HG03439 (cell line): ENCODE measurements around the gene ZFP91.
A peak's percentile ranks its signal among the peaks of the same experiment; 100 is the strongest.
"Not testable (repeated sequence)": the region's sequence is repeated elsewhere in the genome, so short reads cannot be mapped to it uniquely, and the experiment has no call there.

ENCODE experiments used
- ATAC-seq: cut with Tn5 transposase; IDR thresholded peaks from one replicate; pipeline ENCODE4 v1.9.1; 2021; ENCODE audit warnings: mild to moderate bottlenecking, moderate library complexity; ENCODE audit not compliant: unreplicated experiment

ZFP91 gene

DNA sequence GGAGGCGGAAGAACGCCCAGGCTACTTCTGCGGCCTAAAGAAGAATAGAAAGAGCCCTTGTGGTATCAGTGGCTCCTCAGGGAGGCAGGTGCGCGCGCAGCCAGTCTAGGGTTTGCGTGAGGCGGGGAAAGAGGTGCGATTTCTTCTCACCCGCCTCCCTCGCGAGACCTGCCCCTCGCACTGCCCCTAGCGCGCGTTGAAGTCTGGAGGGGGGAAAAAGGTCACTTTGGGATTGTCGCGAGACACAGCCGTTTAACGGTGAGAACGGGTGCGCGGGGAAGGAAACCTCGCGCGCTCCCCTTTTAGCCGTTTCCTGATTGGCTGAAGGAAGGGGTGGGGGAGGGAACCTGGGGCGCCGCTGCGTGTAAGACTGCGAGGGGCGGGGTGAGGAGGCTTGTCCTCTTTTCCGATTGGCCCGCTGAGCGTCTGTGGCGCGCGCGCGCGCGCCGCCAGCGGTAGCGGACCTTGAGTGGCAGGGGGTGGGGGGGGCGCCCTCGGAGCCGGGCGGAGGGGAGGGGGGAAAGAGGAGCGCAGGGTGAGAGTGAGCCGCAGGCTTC, at the start of gene ZFP91:
ZFP91 (plus strand) TSS at position 429 of the 557 bp plus-strand sequence. CDS start 219 bp downstream, outside the sequence.
- peak; percentile 26 for ATAC-seq

- no peak for ATAC-seq
These were observed 48.6 kb upstream of the ZFP91 start for GRCh38 chr11:58530236-58530635.

DNA sequence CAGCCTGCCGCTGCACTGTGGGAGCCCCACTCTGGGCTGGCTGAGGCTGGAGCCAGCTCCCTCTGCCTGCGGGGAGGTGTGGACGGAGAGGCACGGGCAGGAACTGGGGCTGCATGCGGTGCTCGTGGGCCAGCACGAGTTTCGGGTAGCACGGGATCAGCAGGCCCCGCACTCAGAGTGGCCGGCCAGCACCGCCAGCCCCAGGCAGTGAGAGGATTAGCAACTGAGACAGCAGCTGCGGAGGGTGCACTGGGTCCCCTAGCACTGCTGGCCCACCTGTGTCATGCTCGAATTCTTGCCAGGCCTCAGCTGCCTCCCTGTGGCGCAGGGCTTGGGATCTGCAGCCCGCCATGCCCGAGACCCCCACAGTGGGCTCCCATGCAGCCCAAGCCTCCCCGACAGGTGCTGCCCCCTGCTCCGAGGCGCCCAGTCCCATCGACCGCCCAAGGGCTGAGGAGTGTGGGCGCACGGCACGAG, 47.0 kb upstream of the ZFP91 start:
- ATAC-seq = no peak

DNA sequence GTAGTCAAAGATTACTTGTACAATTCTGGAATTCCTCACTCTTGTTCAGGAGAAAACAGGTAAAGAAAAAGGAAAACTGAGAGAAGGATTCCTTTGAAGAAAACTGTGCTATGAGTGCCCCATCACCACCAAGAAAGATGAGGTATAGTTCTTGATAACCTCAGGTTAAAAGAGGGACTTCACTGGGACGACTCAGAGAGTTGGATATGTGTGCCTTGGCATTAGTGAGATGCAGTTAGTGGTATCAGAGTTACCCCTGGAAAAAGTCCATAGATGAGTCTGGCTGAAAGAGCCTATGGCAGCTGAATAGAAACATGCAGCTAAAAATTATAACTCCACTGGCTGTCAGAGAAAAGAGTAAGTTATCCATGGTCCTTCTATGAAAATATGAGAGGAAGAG, 32.0 kb upstream of the ZFP91 start:
- ATAC-seq = no peak

- no peak for ATAC-seq
These were observed 29.2 kb upstream of the ZFP91 start for GRCh38 chr11:58549644-58550043.

DNA sequence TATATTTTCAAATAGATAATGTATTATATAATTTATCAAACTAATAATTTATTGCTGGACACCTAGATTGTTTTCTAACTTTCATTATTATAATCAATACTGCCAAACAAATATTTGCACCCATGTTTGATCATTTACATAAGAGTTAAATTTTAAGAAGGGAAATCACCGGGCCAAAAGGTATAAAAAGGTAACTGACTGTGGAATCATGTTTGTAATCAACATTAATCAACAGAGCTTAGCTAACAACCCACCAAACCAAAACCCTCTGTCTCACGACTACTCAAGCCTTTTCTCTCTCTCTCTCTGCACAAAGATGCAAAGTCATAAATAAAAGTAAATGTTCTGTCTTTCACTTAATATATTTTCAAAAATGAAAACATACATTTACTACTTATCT, 18.0 kb upstream of the ZFP91 start:
- ATAC-seq = no peak

- no peak for ATAC-seq
These were observed 17.3 kb upstream of the ZFP91 start for GRCh38 chr11:58561394-58562098.

DNA sequence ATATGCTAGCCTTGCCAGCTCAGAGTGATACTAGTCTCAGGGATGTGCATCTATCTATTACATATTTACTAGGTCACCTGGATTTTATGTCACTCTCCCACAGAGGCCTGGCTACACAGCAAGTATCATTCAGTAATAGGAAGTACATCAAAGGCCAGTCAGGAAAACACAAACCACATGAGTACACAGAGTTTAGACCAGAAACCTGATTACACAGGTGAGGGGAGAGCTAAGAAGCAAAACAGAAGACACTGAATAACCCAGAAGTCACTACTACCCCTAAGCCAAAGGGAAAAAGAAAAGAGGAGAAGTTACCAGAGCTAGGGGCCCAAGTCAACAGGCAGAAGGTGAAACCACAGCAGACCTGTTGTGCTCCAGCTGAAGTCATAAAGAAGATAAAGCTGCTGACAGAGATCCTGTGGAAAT, 16.5 kb upstream of the ZFP91 start:
- ATAC-seq = peak; percentile 44

GRCh38 chr11:58564231-58564630, 14.6 kb upstream of the ZFP91 start:
- ATAC-seq = no peak

DNA sequence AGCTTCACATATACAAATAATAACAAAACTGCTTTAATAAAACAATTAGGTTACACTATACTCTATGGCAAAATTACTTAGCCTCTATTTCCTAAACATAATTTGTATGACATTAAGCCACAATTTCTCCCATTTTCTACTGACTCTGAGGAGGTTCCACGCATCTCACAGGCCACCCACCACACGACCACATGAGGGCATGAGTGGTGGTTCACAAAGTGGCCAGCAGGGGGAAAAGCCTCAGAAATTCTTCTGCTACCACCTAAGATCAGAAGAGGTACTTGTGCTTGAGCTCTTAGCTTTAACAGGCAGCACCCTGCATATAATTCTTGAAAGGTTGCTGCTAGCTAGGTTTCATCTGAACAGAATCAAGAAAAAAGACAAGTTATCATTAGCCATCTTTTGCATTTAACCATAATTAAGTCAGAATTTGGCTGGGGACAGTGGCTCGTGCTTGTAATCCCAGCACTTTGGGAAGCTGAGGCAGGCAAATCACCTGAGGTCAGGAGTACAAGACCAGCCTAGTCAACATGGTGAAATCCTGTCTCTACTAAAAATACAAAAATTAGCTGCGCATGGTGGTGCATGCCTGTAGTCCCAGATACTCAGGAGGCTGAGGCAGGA, 10.9 kb upstream of the ZFP91 start:
- peak; percentile 90 for ATAC-seq

DNA sequence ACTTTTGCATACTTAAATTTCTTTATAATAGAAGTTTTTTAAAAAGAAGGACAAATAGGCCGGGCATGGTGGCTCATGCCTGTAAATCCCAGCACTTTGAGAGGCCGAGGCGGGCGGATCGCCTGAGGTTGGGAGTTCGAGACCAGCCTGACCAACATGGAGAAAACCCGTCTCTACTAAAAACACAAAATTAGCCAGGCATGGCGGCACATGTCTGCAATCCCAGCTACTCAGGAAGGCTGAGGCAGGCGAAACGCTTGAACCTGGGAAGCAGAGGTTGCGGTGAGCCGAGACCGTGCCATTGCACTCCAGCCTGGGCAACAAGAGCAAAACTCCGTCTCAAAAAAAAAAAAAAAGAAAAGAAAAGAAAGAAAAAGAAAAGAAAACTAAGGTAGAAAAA, 6.0 kb upstream of the ZFP91 start:
- not testable (repeated sequence) for ATAC-seq

GRCh38 chr11:58573451-58574104, 5.3 kb upstream of the ZFP91 start:
- no peak for ATAC-seq

- no peak for ATAC-seq
These were observed 4.0 kb upstream of the ZFP91 start for GRCh38 chr11:58574881-58575280.

DNA sequence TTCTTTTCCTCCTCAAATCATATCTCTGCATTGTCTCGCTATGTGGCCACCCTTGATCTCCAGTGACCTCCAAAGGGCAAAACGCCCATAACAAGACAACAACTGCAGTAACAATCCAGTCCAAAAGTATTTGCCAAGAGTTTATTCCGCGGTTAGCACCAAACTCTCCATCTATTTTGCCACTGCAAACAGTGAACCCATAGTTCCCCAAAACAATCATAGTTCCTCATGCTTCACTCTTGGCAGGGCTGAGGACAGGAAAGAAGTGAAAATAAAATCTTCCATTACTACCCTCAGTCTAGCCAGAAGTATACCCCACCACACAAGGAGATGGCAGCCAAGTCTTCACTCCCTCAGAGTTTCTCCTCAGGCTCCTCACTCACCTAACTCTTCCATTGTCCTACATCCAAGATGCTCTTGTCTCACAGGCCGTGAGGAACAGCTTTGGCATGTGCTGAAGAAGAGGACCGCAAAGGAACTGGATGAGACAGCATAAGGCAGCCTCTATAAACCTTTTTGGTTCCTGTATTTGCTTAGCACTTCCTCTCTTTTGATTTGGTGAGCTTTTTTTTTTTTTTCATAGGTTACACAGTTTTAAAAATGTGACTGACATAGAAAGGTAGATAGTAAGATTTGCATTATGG, 3.4 kb upstream of the ZFP91 start, which contains the start of gene LPXN:
LPXN (minus strand) TSS at position 480 of the 644 bp plus-strand sequence; CDS start at position 396, 84 bp downstream.
- ATAC-seq = no peak

GRCh38 chr11:58576887-58577471, 1.9 kb upstream of the ZFP91 start:
- no peak for ATAC-seq

DNA sequence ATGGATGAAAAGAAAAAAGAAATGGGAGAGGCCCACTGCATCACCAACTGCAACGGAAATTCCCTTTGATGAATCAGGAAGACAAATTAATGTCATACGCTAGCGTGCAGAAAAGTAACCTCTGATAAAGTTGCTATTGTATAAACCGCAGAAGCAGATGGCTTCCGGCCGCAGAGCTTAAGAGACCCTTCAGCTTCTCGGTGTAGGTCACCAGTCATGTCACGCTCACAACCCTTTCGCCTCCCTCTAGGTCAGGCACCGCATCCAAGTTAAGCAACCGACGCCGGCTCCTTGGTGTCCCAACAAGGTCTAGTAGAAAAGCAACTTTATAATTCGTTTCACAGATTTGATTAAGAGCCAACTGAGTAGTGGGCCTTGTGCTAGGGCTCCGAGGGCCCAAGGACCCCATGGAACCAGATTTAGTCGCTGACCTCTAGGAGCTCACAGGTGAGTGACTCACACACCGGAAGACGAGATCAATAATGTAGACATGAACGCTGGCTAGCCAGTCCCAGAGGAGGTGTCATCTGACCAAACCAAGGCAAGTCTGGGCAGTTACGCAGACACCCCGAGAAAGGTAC, 1.2 kb upstream of the ZFP91 start:
- ATAC-seq = peak; percentile 54

DNA sequence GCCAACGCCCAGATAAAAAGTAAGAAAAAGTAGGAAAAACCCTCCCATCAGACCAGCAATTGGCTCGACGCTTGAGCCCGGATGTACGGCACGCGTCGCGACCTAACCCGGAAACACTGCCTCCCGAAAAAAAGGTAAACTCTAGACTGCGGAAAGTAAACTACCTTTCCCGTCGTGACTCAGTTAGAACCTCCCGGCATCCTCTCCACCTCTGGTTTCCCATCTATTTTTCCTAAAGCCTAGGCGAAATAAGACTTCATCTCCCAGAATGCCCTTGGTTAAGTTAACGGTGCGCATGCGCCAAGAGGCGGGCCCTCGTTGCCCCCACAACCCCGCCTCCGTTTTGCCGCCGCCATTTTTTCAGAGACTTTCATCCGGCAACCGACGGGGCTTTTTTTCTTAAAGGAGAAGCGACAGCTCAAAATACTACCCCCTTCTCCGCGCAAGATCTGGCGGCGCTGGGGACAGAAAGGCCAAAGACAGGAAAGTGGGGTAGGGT, 678 bp upstream of the ZFP91 start:
- ATAC-seq = no peak

GRCh38 chr11:58579192-58580129, 598 bp downstream of the ZFP91 start:
- peak; percentile 44 for ATAC-seq

- ATAC-seq = no peak
These were observed 1.4 kb downstream of the ZFP91 start for GRCh38 chr11:58580311-58580710.
